Measurements from ENCODE around the gene NHLRC1.

The NHLRC1 gene

GRCh38 chr6:18138906-18139305 is 16.4 kb upstream of the NHLRC1 start:
- DNase-seq, result no peak

- DNase-seq, result no peak
These were observed 13.8 kb upstream of the NHLRC1 start for GRCh38 chr6:18136260-18136659.

DNA sequence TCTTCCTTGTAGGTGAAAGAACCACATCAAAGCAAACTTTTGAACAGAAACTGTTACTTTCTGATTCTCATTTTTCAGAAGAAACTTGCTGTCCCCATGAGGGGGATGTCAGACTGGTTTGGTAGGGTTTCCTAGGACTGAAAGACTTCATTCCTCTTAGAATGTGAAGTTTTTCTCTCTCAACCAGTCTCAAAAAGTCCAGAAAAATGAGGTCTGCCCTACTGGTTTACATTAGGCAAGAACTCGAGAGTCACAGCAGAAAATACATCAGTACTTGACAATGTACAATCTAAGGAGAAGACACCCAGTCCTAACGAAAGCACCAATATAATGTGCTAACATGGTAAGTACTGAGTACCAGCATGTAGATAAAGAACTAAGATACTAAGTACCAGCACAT is 12.7 kb upstream of the NHLRC1 start:
- DNase-seq, result no peak

- DNase-seq, result no peak
These were observed 9.9 kb upstream of the NHLRC1 start for GRCh38 chr6:18132346-18132745.

DNA sequence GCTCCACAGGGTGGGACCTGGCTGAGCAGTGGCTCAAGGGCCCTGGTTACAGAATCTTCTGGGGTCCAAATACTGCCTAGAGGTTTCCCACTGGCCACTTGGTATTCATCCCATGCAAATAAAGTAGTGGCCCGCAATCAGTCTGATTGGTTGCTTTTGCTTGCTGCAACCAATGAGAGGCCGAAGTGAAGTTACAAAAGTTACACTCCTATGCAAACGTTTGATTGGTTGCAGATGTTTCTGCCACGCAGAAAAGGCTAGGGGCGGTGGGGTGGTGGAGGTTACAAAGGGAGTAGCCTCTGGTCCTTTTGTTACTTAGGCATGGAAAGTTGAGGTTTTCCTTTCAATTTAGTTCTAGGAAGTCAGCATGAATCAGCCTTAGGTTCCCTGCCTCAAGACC is 3.6 kb upstream of the NHLRC1 start:
- DNase-seq, result no peak

- no peak for DNase-seq
These were observed 823 bp downstream of the NHLRC1 start for GRCh38 chr6:18121580-18122127.

- no peak for DNase-seq
These were observed 3.2 kb downstream of the NHLRC1 start for GRCh38 chr6:18119236-18119635.

GRCh38 chr6:18118330-18118729 is 4.1 kb downstream of the NHLRC1 start:
- no peak for DNase-seq

GRCh38 chr6:18117136-18117535 is 5.3 kb downstream of the NHLRC1 start:
- no peak for DNase-seq

- no peak for DNase-seq
These were observed 7.1 kb downstream of the NHLRC1 start for GRCh38 chr6:18115356-18115755.

DNA sequence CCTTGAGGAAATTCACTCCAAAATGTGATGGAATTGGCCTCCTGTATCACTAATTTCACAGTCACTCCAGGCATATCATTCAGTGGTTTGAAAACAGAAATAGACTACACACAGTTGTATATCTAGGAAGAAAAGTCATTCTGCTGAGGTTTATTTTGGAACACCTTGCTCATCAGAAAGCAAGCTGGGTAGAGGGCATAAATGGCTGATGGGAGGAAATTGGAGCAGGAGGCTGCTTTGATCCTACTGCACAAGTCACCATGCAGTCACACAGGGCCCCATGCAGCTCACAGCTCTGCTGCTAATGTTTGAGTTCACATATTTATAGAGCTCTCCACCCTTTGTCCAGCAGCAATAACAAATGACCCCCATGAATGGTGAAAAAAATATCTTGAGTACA is 12.3 kb downstream of the NHLRC1 start:
- no peak for DNase-seq

DNA sequence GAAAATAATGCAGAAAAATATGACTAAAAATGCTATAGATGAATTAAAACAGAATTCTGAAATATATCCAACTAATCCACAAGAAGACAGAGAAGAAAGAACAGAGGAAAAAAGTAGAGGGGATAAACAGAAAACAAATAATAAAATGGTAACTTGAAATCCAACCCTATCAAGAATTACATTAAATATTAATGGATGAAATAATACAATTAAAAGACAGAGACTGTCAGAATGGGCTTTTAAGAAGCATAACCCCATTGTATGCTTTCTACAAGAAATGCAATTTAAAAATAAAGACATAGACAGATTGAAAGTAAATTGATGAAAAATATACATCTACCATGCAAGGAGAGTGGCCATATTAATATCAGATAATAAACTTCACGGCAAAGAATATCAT is 15.4 kb downstream of the NHLRC1 start:
- no peak for DNase-seq

- no peak for DNase-seq
These were observed 19.5 kb downstream of the NHLRC1 start for GRCh38 chr6:18102783-18103509.

DNA sequence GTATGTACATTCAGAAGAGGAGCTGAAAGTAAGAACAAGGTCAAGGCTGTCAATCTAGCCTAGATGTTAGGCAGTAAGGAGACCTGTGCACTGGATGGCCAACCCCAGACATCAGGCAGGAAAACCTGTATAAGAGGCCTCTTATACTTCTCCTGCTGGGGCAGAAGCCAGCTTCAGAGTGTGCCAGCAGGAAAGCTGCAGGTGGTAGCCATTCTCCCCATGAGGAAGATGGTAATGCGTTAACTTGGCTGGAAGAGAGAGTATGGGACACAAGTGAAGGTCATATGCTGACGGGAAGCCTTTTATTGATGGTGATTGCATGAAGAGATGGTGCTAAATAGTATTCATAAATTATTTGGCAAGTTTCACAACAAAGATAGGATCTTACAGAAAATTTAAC is 20.6 kb downstream of the NHLRC1 start:
- no peak for DNase-seq

DNA sequence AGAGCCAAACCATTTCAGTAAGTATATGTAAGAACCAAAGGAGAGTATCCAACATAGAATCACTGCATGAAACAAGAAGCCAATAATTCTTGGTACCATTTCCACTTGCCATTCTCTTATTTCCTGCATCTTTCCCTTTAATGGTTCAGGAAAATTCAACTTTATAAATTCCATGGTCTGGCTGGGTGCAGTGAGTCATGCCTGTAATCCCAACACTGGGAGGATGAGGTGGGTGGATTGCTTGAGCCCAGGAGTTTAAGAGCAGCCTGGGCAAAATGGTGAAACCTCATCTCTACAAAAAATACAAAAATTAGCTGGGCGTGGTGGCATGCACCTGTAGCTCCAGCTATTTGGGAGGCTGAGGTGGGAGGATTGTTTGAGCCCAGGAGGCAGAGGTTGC is 21.2 kb downstream of the NHLRC1 start:
- no peak for DNase-seq

GRCh38 chr6:18100296-18100695 is 22.2 kb downstream of the NHLRC1 start:
- DNase-seq, result no peak

- no peak for DNase-seq
These were observed 23.0 kb downstream of the NHLRC1 start for GRCh38 chr6:18099511-18099910.

DNA sequence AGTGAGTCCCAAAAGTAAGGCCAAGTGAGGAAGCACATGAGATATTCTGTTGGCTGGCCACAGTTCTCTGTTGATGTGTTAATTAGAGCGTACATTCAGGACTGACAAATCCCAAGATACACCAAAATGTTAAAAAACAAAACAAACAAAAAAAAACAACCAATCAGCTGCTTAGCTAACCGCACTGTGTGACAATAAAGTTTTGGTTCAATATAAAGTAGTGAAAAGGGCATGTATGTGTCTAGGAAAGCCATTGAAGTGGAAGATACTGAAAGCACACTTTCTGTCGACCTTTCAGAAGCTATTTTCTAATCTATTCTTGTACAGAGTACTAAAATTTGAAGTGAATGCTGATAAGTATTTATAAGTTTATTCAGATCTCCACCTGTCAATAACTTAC is 26.1 kb downstream of the NHLRC1 start:
- DNase-seq, result no peak

DNA sequence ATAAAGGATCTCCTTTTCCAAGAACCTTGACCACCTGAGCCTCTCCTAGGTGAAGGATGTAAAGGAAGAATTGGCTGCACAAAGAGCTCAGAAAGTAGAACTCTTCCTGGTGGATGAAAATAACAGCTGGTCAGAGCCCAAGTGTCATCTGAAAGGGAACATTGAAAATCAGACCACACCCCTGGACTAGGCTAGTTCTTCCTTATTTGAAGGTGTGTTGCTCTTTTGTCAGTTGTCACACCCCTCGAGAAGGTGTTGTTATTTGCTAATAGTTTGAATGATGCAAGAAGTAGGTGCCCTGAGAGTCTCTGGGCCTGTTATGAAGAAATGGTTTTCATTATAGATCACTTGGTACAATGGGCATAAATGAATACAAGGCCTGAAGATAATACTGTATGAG is 31.1 kb downstream of the NHLRC1 start:
- DNase-seq, result no peak

- no peak for DNase-seq
These were observed 32.1 kb downstream of the NHLRC1 start for GRCh38 chr6:18090349-18090786.

DNA sequence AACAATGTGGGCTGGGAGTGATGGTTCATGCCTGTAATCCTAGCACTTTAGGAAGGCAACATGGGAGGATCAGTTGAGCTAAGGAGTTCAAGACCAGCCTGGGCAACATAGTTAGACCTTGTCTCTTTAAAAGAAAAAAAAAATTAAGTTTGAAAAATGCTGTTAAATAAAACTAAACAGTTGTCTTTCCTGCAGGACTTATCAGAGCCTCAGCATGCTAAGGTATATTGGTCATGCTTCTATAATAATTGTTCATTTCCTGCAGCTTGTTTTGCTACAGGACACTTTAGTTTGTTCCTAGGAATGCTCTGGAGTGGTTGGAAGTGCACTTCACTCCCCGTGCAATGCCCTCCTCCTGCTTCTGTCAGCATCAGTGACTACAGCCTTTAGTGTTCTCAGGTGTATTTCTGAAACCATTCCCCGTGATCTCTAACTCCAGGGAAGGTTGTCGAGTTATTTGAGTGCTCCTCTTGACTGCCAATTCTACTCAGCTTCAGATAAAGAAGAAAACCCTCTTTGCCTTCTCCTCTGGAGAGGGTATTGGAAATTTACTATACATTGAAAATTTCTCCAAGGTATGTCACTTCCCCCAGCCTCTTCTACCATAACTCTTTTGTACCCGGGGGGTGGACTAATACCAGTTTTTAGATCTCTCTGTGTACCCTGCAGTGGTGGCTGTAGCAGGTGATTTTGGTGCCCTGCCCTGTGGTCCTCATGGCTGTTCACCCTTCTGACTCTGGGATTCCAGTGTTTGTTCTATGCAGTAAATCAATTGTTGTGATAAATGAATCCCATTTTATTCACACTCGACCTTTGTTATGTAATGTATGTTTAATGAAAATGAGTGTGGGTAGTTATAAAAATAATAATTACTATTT is 33.8 kb downstream of the NHLRC1 start:
- DNase-seq, result no peak

- no peak for DNase-seq
These were observed 34.9 kb downstream of the NHLRC1 start for GRCh38 chr6:18087396-18088165.

DNA sequence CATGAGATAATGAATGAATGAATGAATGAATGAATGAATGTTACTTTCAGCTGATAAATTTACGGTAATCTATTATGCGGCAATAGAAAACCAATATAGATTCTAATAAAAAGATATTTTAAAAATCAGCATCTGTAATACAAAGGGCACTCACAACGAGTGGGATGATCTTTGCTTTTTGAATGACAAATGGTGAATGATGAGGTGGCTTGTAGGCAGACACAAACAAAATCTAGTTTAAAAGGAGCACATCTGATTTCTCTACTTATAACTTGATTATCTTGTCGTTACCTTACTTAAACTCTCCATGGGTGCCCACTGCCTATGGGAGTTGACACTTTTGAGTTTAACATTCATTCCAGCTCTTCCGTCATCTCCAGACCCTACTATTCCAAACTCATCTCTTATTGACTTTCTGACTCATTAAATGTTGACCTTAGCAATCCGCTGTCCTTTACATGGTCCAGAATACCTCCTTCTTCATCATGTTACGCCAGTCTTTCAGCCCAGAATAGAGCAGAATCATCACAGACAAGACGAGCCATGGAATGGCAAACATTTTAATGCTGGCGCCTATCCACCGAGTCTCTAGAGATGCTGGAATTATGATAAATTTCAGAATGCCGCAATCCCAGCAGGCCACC is 41.3 kb downstream of the NHLRC1 start:
- no peak for DNase-seq
